WTC11 (cell line): ENCODE measurements around the gene MEGF8. TPM values are rescaled to one million over a fixed set of nuclear protein-coding genes. Genes with fewer than 3 reads are reported as not detected.

ENCODE experiments used
- ATAC-seq: fragments of 200-7000 bp; cut with Tn5 transposase; 2 replicates; pipeline ENCODE4 v1.10.0; 2021; ENCODE audit warnings: mild to moderate bottlenecking, moderate library complexity
- CTCF ChIA-PET: fragments of 300-600 bp; sonication (Branson Sonifier 250); formaldehyde crosslinking; loops from one replicate; lab custom pipeline; 2021; ENCODE audit warnings: antibody characterized with exemption; lab: Charles Lee
- POLR2A ChIA-PET: fragments of 350-600 bp; sonication (Branson Sonifier 250); formaldehyde crosslinking; loops from one replicate; lab custom pipeline; 2021; ENCODE audit warnings: antibody characterized with exemption; lab: Charles Lee
- DNase-seq: peaks from one replicate; pipeline ENCODE4 v3.0.0; 2021; ENCODE audit warnings: low spot score
- H3K27ac Mint-ChIP-seq: 2 replicates; pipeline ENCODE4 v1.8.0; 2021; ENCODE audit warnings: mixed read lengths
- H3K27me3 Mint-ChIP-seq: 2 replicates; pipeline ENCODE4 v1.8.0; 2021; ENCODE audit warnings: low read depth, mild to moderate bottlenecking, moderate library complexity, mixed read lengths
- H3K36me3 Mint-ChIP-seq: 2 replicates; pipeline ENCODE4 v1.8.0; 2021; ENCODE audit warnings: mixed read lengths
- H3K4me1 Mint-ChIP-seq: 2 replicates; pipeline ENCODE4 v1.8.0; 2022; ENCODE audit warnings: mixed read lengths
- H3K4me3 Mint-ChIP-seq: 2 replicates; pipeline ENCODE4 v1.8.0; 2021; ENCODE audit warnings: mild to moderate bottlenecking, moderate library complexity, mixed read lengths
- H3K9me3 Mint-ChIP-seq: 2 replicates; pipeline ENCODE4 v1.8.0; 2021; ENCODE audit warnings: mixed read lengths
- ATF2 ChIP-seq: sonication (generic); formaldehyde crosslinking; IDR thresholded peaks from 2 replicates; pipeline ENCODE4 v1.8.1; 2022; ENCODE audit warnings: low read depth, missing genetic modification reagents, borderline replicate concordance
- ESRRA ChIP-seq: sonication (generic); formaldehyde crosslinking; IDR thresholded peaks from 2 replicates; pipeline ENCODE4 v1.8.1; 2022; ENCODE audit warnings: mild to moderate bottlenecking, missing genetic modification reagents, borderline replicate concordance
- FOXP1 ChIP-seq: sonication (generic); formaldehyde crosslinking; IDR thresholded peaks from 2 replicates; pipeline ENCODE4 v1.8.0; 2022; ENCODE audit warnings: missing genetic modification reagents, mild to moderate bottlenecking, moderate library complexity, borderline replicate concordance
- GTF2I ChIP-seq: fragments of 250-450 bp; sonication (Bioruptor Pico); conservative IDR thresholded peaks from 2 replicates; pipeline ENCODE4 v1.4.0; 2021; ENCODE audit warnings: mild to moderate bottlenecking
- KAT7 ChIP-seq: sonication (generic); formaldehyde crosslinking; IDR thresholded peaks from 2 replicates; pipeline ENCODE4 v1.8.1; 2023; ENCODE audit warnings: missing genetic modification reagents, mild to moderate bottlenecking, borderline replicate concordance
- MYBL2 ChIP-seq: sonication (generic); formaldehyde crosslinking; IDR thresholded peaks from 2 replicates; pipeline ENCODE4 v1.8.1; 2023; ENCODE audit warnings: mild to moderate bottlenecking, moderate library complexity, missing genetic modification reagents
- NR3C1 ChIP-seq: sonication (generic); formaldehyde crosslinking; conservative IDR thresholded peaks from 2 replicates; pipeline ENCODE4 v1.8.1; 2023; ENCODE audit warnings: low read depth, mild to moderate bottlenecking, missing genetic modification reagents
- SMAD4 ChIP-seq: sonication (generic); formaldehyde crosslinking; IDR thresholded peaks from 2 replicates; pipeline ENCODE4 v1.8.0; 2022; ENCODE audit warnings: mild to moderate bottlenecking, missing genetic modification reagents
- SOX15 ChIP-seq: fragments of 250-450 bp; sonication (Bioruptor Pico); IDR thresholded peaks from 2 replicates; pipeline ENCODE4 v1.9.0; 2021; ENCODE audit warnings: mild to moderate bottlenecking
- STAT6 ChIP-seq: sonication (generic); formaldehyde crosslinking; conservative IDR thresholded peaks from 2 replicates; pipeline ENCODE4 v1.8.1; 2023; ENCODE audit warnings: mild to moderate bottlenecking, low read depth, missing genetic modification reagents, moderate library complexity
- TEAD1 ChIP-seq: sonication (generic); formaldehyde crosslinking; IDR thresholded peaks from 2 replicates; pipeline ENCODE4 v1.8.0; 2022; ENCODE audit warnings: mild to moderate bottlenecking, missing genetic modification reagents
- TEAD4 ChIP-seq: sonication (generic); formaldehyde crosslinking; IDR thresholded peaks from 2 replicates; pipeline ENCODE4 v1.8.0; 2022; ENCODE audit warnings: mild to moderate bottlenecking, missing genetic modification reagents
- ZNF396 ChIP-seq: fragments of 250-450 bp; sonication (Bioruptor Pico); IDR thresholded peaks from 2 replicates; pipeline ENCODE4 v1.8.0; 2021; ENCODE audit warnings: mild to moderate bottlenecking, moderate library complexity, borderline replicate concordance
- ZNF671 ChIP-seq: fragments of 250-450 bp; sonication (Bioruptor Pico); IDR thresholded peaks from 2 replicates; pipeline ENCODE4 v1.8.0; 2021; ENCODE audit warnings: mild to moderate bottlenecking
- total RNA-seq: library from RNA; stranded (reverse); gene quantifications from 3 replicates; pipeline ENCODE4 v1.2.3, GENCODE V29; 2021
- TF ChIP-seq, protein P1 (sequence below): sonication (generic); formaldehyde crosslinking; IDR thresholded peaks from 2 replicates; pipeline ENCODE4 v1.8.0; 2022; ENCODE audit warnings: missing genetic modification reagents
- TF ChIP-seq, protein P2 (sequence below): sonication (generic); formaldehyde crosslinking; IDR thresholded peaks from 2 replicates; pipeline ENCODE4 v1.8.1; 2023; ENCODE audit warnings: mild to moderate bottlenecking, missing genetic modification reagents

Gene MEGF8
- total RNA-seq, 1 experiment from 2014 or later, result 42.1 TPM

DNA sequence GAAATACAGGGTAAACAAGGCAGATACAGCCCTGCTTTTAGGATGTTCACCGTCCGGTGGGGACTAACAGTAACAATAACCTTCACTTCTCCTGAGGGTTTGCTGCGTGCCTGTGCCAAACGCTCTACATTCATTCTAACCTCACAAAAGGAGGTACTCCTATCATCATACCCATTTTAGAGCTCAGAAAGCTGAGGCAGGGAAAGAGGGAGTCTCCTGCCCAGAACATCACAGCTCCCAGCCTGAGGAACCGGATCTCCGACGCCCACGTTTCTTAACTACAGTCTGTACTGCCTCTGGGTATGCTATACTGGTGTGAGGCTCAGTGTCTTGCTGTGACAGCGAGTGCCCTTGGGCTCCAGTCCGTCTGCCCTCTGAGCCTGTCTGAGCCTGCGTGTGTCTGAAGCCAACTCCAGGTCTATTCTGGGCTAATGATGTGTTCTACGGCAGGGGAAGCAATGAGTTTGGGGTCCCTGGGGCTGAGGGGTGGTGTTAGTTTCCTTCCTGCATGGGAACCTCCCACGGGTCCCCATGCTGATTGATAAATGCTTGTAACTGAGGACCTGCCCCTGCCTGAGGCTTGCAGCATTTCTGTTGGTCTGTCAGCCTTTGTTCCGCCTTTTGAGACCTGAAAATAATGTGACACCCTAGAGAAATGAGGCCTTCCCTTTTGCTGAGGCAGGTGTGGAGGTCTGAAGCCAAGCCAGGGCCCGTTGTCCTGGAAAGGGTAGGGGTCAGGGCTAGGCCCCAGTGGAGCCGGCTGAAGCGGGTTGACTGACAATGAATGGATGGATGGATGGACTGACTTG is 96.9 kb downstream of the MEGF8 start:
- POLR2A ChIA-PET, result no interaction called here
- Mint-ChIP-seq H3K27ac (no peak overlapping the region), H3K9me3 (peaks cover 6% of the 10 kb centered on the region), H3K4me3 (peak overlapping the region; percentile 82), H3K27me3 (peaks cover 95% of the 10 kb centered on the region), H3K36me3 (peaks cover 2% of the 10 kb centered on the region), H3K4me1 (peaks cover 31% of the 10 kb centered on the region)
- TF ChIP-seq TEAD1 (no peak), FOXP1 (CRISPR knock-in tag) (no peak), GTF2I (no peak), ESRRA (CRISPR knock-in tag) (no peak), NR3C1 (no peak), ZNF396 (CRISPR knock-in tag) (no peak), ATF2 (CRISPR knock-in tag) (no peak), ZNF671 (CRISPR knock-in tag) (no peak), SMAD4 (CRISPR knock-in tag) (no peak), STAT6 (CRISPR knock-in tag) (no peak), MYBL2 (CRISPR knock-in tag) (no peak), TEAD4 (CRISPR knock-in tag) (no peak), KAT7 (no peak), SOX15 (CRISPR knock-in tag) (no peak)
- TF ChIP-seq, protein P1, sequence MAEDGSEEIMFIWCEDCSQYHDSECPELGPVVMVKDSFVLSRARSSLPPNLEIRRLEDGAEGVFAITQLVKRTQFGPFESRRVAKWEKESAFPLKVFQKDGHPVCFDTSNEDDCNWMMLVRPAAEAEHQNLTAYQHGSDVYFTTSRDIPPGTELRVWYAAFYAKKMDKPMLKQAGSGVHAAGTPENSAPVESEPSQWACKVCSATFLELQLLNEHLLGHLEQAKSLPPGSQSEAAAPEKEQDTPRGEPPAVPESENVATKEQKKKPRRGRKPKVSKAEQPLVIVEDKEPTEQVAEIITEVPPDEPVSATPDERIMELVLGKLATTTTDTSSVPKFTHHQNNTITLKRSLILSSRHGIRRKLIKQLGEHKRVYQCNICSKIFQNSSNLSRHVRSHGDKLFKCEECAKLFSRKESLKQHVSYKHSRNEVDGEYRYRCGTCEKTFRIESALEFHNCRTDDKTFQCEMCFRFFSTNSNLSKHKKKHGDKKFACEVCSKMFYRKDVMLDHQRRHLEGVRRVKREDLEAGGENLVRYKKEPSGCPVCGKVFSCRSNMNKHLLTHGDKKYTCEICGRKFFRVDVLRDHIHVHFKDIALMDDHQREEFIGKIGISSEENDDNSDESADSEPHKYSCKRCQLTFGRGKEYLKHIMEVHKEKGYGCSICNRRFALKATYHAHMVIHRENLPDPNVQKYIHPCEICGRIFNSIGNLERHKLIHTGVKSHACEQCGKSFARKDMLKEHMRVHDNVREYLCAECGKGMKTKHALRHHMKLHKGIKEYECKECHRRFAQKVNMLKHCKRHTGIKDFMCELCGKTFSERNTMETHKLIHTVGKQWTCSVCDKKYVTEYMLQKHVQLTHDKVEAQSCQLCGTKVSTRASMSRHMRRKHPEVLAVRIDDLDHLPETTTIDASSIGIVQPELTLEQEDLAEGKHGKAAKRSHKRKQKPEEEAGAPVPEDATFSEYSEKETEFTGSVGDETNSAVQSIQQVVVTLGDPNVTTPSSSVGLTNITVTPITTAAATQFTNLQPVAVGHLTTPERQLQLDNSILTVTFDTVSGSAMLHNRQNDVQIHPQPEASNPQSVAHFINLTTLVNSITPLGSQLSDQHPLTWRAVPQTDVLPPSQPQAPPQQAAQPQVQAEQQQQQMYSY, result no peak
- TF ChIP-seq, protein P2, sequence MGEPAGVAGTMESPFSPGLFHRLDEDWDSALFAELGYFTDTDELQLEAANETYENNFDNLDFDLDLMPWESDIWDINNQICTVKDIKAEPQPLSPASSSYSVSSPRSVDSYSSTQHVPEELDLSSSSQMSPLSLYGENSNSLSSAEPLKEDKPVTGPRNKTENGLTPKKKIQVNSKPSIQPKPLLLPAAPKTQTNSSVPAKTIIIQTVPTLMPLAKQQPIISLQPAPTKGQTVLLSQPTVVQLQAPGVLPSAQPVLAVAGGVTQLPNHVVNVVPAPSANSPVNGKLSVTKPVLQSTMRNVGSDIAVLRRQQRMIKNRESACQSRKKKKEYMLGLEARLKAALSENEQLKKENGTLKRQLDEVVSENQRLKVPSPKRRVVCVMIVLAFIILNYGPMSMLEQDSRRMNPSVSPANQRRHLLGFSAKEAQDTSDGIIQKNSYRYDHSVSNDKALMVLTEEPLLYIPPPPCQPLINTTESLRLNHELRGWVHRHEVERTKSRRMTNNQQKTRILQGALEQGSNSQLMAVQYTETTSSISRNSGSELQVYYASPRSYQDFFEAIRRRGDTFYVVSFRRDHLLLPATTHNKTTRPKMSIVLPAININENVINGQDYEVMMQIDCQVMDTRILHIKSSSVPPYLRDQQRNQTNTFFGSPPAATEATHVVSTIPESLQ, result no peak
- DNase-seq (no peak), ATAC-seq (no peak)
- CTCF ChIA-PET, result interaction anchor here (1.1 to 5.2 kb wide), 8 partner anchors 10 to 99 kb away, joined by 4 to 81 read pairs (median 20); partner anchors contain the start of gene CXCL17
